Measurements from ENCODE around the gene SRGAP3.

GRCh38 chr3:9206287-9206686 is 43.2 kb downstream of the SRGAP3 start:
- TF ChIP-seq YY1 (IDR thresholded peaks at IDR 0.05; ENCODE audit: low read depth): no peak
- no peak for TF ChIP-seq MAX (IDR thresholded peaks at IDR 0.05)
- no peak for TF ChIP-seq TAF1 (IDR thresholded peaks at IDR 0.05; ENCODE audit: low read depth)
- TF ChIP-seq CREB1 (IDR thresholded peaks at IDR 0.05; ENCODE audit: low read depth): no peak
- TF ChIP-seq EP300 (IDR thresholded peaks at IDR 0.05; ENCODE audit: borderline replicate concordance): no peak
- TF ChIP-seq ZBTB7A (IDR thresholded peaks at IDR 0.05; ENCODE audit: low read depth): no peak
- no peak for TF ChIP-seq REST (IDR thresholded peaks at IDR 0.05; ENCODE audit: low read depth)
- no peak for TF ChIP-seq EGR1 (IDR thresholded peaks at IDR 0.05)
- no peak for TF ChIP-seq NFIC (IDR thresholded peaks at IDR 0.05)
- no peak for TF ChIP-seq CEBPB (IDR thresholded peaks at IDR 0.05)
- no peak for TF ChIP-seq FOXM1 (IDR thresholded peaks at IDR 0.05; ENCODE audit: borderline replicate concordance, low read depth)
- TF ChIP-seq TEAD4 (IDR thresholded peaks at IDR 0.05): no peak
- no peak for TF ChIP-seq USF1 (IDR thresholded peaks at IDR 0.05)
- TF ChIP-seq RAD21 (IDR thresholded peaks at IDR 0.05; ENCODE audit: low read depth): no peak
